ENCODE measurements around the gene TRIM62. TPM values are rescaled to one million over a fixed set of nuclear protein-coding genes. Genes with fewer than 3 reads are reported as not detected.

Gene TRIM62
- total and polyA plus RNA-seq, 4 donors: 2.6 to 6.7 (median 4.3) TPM

- DNase-seq (peak in 2 of 3 donors; percentile 38 to 61), ATAC-seq (ENCODE audit: insufficient read depth, low FRiP score) (peak; percentile 51)
- Histone ChIP-seq H3K4me3 (no peak overlapping the region), H3K9ac (ENCODE audit: insufficient read depth in 1 of 2, low read length in 2 of 2) (no peak overlapping the region), H3K9me3 (ENCODE audit: control insufficient read depth in 4 of 4, insufficient read depth in 3 of 4, low read length in 3 of 4) (peaks cover 0 to 2% (median 0%) of the 10 kb centered on the region in 4 donors), H3K4me1 (ENCODE audit: control insufficient read depth in 5 of 5, insufficient read depth in 5 of 5, low read length in 5 of 5) (peaks cover 0 to 25% (median 14%) of the 10 kb centered on the region in 5 donors), H3K27me3 (ENCODE audit: control insufficient read depth in 3 of 3, insufficient read depth in 3 of 3, low read length in 2 of 3) (no peaks in the 10 kb centered on the region), H3K27ac (ENCODE audit: low read depth in 1 of 2, low read length in 1 of 2) (peak overlapping the region in 1 of 2 donors; percentile 39), H3K36me3 (ENCODE audit: control insufficient read depth in 4 of 4, insufficient read depth in 4 of 4, low read length in 4 of 4) (peaks cover 0 to 6% (median 2%) of the 10 kb centered on the region in 4 donors)
- no peak for TF ChIP-seq CTCF (IDR thresholded peaks at IDR 0.05; ENCODE audit: control extremely low read depth, extremely low read depth)
- 67 to 95% methylated on average over 2 of the region's 2 CpGs for WGBS, 2 donors
Measured at GRCh38 chr1:33152685-33153432, 29.0 kb downstream of the TRIM62 start.

GRCh38 chr1:33151116-33151515 lies 30.7 kb downstream of the TRIM62 start:
- DNase-seq: no peak
- Histone ChIP-seq H3K27me3 (ENCODE audit: control insufficient read depth in 3 of 3, insufficient read depth in 3 of 3, low read length in 2 of 3) (no peaks in the 10 kb centered on the region), H3K36me3 (ENCODE audit: control insufficient read depth in 4 of 4, insufficient read depth in 4 of 4, low read length in 4 of 4) (peaks cover 0 to 15% (median 7%) of the 10 kb centered on the region in 4 donors), H3K4me1 (ENCODE audit: control insufficient read depth in 5 of 5, insufficient read depth in 5 of 5, low read length in 5 of 5) (peaks cover 0 to 22% (median 10%) of the 10 kb centered on the region in 5 donors), H3K4me3 (no peak overlapping the region), H3K27ac (ENCODE audit: low read depth in 1 of 2, low read length in 1 of 2) (no peak overlapping the region), H3K9me3 (ENCODE audit: control insufficient read depth in 4 of 4, insufficient read depth in 3 of 4, low read length in 3 of 4) (no peaks in the 10 kb centered on the region), H3K9ac (ENCODE audit: insufficient read depth in 1 of 2, low read length in 2 of 2) (no peak overlapping the region)
- no peak for ATAC-seq (ENCODE audit: insufficient read depth, low FRiP score)
- WGBS, 2 donors: 81 to 89% methylated on average over 7 of the region's 7 CpGs
- TF ChIP-seq CTCF (IDR thresholded peaks at IDR 0.05; ENCODE audit: control extremely low read depth, extremely low read depth): no peak

DNA sequence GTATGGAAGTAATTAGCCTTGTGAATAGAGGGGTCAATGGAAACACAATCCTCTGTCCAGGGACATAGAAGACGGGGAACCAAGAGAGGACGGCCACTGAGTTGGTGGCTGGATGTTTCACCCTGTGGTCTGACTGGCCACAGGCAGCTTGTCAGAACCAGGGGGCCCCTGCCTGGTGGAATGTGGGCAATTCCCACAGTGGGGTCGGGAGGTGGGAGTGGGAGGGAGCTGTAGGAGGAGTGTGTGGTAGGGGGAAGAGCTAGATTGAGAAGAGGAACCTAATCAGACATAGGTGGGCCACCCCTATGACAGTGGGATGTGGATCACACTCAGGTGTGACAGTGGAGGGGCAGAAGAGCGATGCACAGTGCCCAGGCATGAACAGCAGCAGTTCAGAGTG lies 31.3 kb downstream of the TRIM62 start:
- no peaks in the 10 kb centered on the region for H3K9me3 ChIP-seq (ENCODE audit: control insufficient read depth in 4 of 4, insufficient read depth in 3 of 4, low read length in 3 of 4)
- 86 to 92% methylated on average over 4 of the region's 4 CpGs for WGBS, 2 donors
- DNase-seq (no peak), ATAC-seq (ENCODE audit: insufficient read depth, low FRiP score) (no peak)
- no peaks in the 10 kb centered on the region for H3K27me3 ChIP-seq (ENCODE audit: control insufficient read depth in 3 of 3, insufficient read depth in 3 of 3, low read length in 2 of 3)
- no peak overlapping the region for H3K9ac ChIP-seq (ENCODE audit: insufficient read depth in 1 of 2, low read length in 2 of 2)
- TF ChIP-seq CTCF (IDR thresholded peaks at IDR 0.05; ENCODE audit: control extremely low read depth, extremely low read depth): no peak
- no peak overlapping the region for H3K4me3 ChIP-seq
- peaks cover 0 to 18% (median 5%) of the 10 kb centered on the region in 5 donors for H3K4me1 ChIP-seq (ENCODE audit: control insufficient read depth in 5 of 5, insufficient read depth in 5 of 5, low read length in 5 of 5)
- peaks cover 0 to 16% (median 8%) of the 10 kb centered on the region in 4 donors for H3K36me3 ChIP-seq (ENCODE audit: control insufficient read depth in 4 of 4, insufficient read depth in 4 of 4, low read length in 4 of 4)
- no peak overlapping the region for H3K27ac ChIP-seq (ENCODE audit: low read depth in 1 of 2, low read length in 1 of 2)
